B cell (primary cell): ENCODE data around the gene CMIP. TPM values are rescaled to one million over a fixed set of nuclear protein-coding genes. Genes with fewer than 3 reads are reported as not detected.

Source experiments
- ATAC-seq: fragments of 200-7000 bp; cut with Tn5 transposase; one replicate; pipeline ENCODE4 v1.10.0; 2021; ENCODE audit warnings: low read depth, mild to moderate bottlenecking, moderate number of reproducible peaks, moderate library complexity
- CTCF ChIA-PET: fragments of 350-600 bp; sonication (Branson Sonifier 250); formaldehyde crosslinking; loops from one replicate; lab custom pipeline; 2021; ENCODE audit warnings: antibody characterized with exemption, inconsistent platforms; lab: Charles Lee
- POLR2A ChIA-PET: fragments of 350-600 bp; sonication (Branson Sonifier 250); formaldehyde crosslinking; loops from one replicate; lab custom pipeline; 2021; ENCODE audit warnings: antibody characterized with exemption; lab: Charles Lee
- DNase-seq: peaks from one replicate; pipeline ENCODE4 v3.0.0; 2013
- H2AFZ ChIP-seq: 2 replicates; pipeline ENCODE4 v1.6.1; 2012; ENCODE audit warnings: mild to moderate bottlenecking, low read depth, low read length; ENCODE audit not compliant: insufficient read depth, poor library complexity, severe bottlenecking
- H3K27ac ChIP-seq, 2 donors: 1 replicate in 1 of 2; 2 replicates in 1 of 2; pipeline ENCODE4 v1.5.1; 2012 to 2013; ENCODE audit warnings: low read length in 2 of 2, mild to moderate bottlenecking in 2 of 2, moderate library complexity in 1 of 2
- H3K27me3 ChIP-seq, 4 experiments: fragments of 200-600 bp in 1 of 4; sonication (generic) in 1 of 4; replicated peaks in 1 of 4; 1 replicate in 2 of 4; 2 replicates in 2 of 4; pipeline versions ENCODE4 v1.6.1 to v1.7.0; 2013 to 2016; ENCODE audit warnings: low read length in 3 of 4, mild to moderate bottlenecking in 2 of 4, mixed read lengths in 1 of 4, moderate library complexity in 1 of 4; ENCODE audit not compliant: insufficient read depth in 4 of 4, control insufficient read depth in 3 of 4; ENCODE audit errors: control extremely low read depth in 1 of 4
- H3K36me3 ChIP-seq, 2 experiments: replicated peaks in 1 of 2; 1 replicate in 1 of 2; 2 replicates in 1 of 2; pipeline versions ENCODE4 v1.6.1 to v1.7.1; 2013; ENCODE audit warnings: low read length in 1 of 2; ENCODE audit not compliant: insufficient read depth in 2 of 2, control insufficient read depth in 1 of 2; ENCODE audit errors: control extremely low read depth in 1 of 2, extremely low read depth in 1 of 2
- H3K4me1 ChIP-seq, 2 donors: fragments of 200-600 bp in 1 of 2; sonication (generic) in 1 of 2; 1 replicate in 1 of 2; 2 replicates in 1 of 2; pipeline versions ENCODE4 v1.5.1 to v1.6.1; 2013 to 2017; ENCODE audit warnings: low read length in 2 of 2; ENCODE audit not compliant: control insufficient read depth in 2 of 2, insufficient read depth in 2 of 2
- H3K4me2 ChIP-seq: replicated peaks from 2 replicates; pipeline ENCODE3; 2012; ENCODE audit warnings: mild to moderate bottlenecking, low read depth, low read length; ENCODE audit not compliant: poor library complexity, severe bottlenecking
- H3K4me3 ChIP-seq, 5 experiments: fragments of 200-600 bp in 1 of 5; sonication (generic) in 1 of 5; 1 replicate in 3 of 5; 2 replicates in 2 of 5; pipeline versions ENCODE4 v1.5.1 to v1.7.0; 2011 to 2016; ENCODE audit warnings: low read length in 4 of 5, mild to moderate bottlenecking in 4 of 5, low read depth in 2 of 5, control low read depth in 1 of 5, moderate library complexity in 1 of 5; ENCODE audit not compliant: insufficient read depth in 1 of 5; ENCODE audit errors: control extremely low read depth in 1 of 5, extremely low read depth in 1 of 5
- H3K79me2 ChIP-seq: fragments of 200-600 bp; sonication (generic); one replicate; pipeline ENCODE4 v1.6.0; 2016; ENCODE audit warnings: low read length; ENCODE audit not compliant: control insufficient read depth, insufficient read depth
- H3K9ac ChIP-seq: fragments of 200-600 bp; sonication (generic); 2 replicates; pipeline ENCODE4 v1.6.1; 2017; ENCODE audit warnings: mild to moderate bottlenecking, low read length, moderate library complexity
- H3K9me3 ChIP-seq, 3 donors: one replicate each; pipeline versions ENCODE4 v1.6.1 to v1.7.1; 2013; ENCODE audit warnings: low read length in 2 of 3; ENCODE audit not compliant: control insufficient read depth in 2 of 3, insufficient read depth in 1 of 3; ENCODE audit errors: control extremely low read depth in 1 of 3
- H4K20me1 ChIP-seq: 2 replicates; pipeline ENCODE4 v1.6.0; 2012; ENCODE audit warnings: mild to moderate bottlenecking, low read length; ENCODE audit not compliant: insufficient read depth, control insufficient read depth, poor library complexity, severe bottlenecking
- H3K27ac Mint-ChIP-seq: one replicate; pipeline ENCODE4 v1.8.0; 2021; ENCODE audit warnings: mixed read lengths
- H3K27me3 Mint-ChIP-seq: one replicate; pipeline ENCODE4 v1.8.0; 2021; ENCODE audit warnings: mixed read lengths
- H3K4me1 Mint-ChIP-seq: one replicate; pipeline ENCODE4 v1.8.0; 2021; ENCODE audit warnings: mixed read lengths
- H3K4me3 Mint-ChIP-seq: one replicate; pipeline ENCODE4 v1.8.0; 2021; ENCODE audit warnings: mixed read lengths
- H3K9me3 Mint-ChIP-seq: one replicate; pipeline ENCODE4 v1.8.0; 2022; ENCODE audit warnings: mixed read lengths; ENCODE audit not compliant: insufficient read depth
- EZH2 ChIP-seq: IDR thresholded peaks from 2 replicates; pipeline ENCODE4 v1.6.1; 2012; ENCODE audit warnings: borderline replicate concordance, low read depth, mild to moderate bottlenecking, moderate library complexity, low read length; ENCODE audit not compliant: insufficient read depth, poor library complexity, severe bottlenecking
- WGBS: methylation state at CpG from one replicate; pipeline ENCODE4 v1.1.5; 2013; ENCODE audit warnings: missing lambda C conversion rate; ENCODE audit not compliant: insufficient coverage; 5-methylcytosine and 5-hydroxymethylcytosine counted together
- intact Hi-C: fragments of 100-400 bp; cut with micrococcal nuclease; formaldehyde crosslinking; loops from one replicate; pipeline ENCODE4 v1.10.0; 2022
- polyA plus RNA-seq: library from polyadenylated mRNA; depleted of rRNA; stranded (reverse); fragments of >200 nt; gene quantifications from 2 replicates; pipeline ENCODE4 v1.2.3, GENCODE V29; 2012
- total RNA-seq, 2 donors: library from RNA; stranded (reverse); fragments of 120-200 nt in 1 of 2; gene quantifications; 1 replicate in 1 of 2; 2 replicates in 1 of 2; pipeline versions ENCODE4 v1.2.3 to v1.2.4, GENCODE V29; 2013 to 2022
- TF ChIP-seq, protein P1 (sequence below): fragments of 200-600 bp; IDR thresholded peaks from one replicate; pipeline ENCODE4 v1.8.0; 2022; ENCODE audit warnings: antibody characterized with exemption, mild to moderate bottlenecking

Gene CMIP
- total and polyA plus RNA-seq, 2 donors (not counting 1 experiment from before 2014, with no cell fraction given): 27.1 to 155 TPM

DNA sequence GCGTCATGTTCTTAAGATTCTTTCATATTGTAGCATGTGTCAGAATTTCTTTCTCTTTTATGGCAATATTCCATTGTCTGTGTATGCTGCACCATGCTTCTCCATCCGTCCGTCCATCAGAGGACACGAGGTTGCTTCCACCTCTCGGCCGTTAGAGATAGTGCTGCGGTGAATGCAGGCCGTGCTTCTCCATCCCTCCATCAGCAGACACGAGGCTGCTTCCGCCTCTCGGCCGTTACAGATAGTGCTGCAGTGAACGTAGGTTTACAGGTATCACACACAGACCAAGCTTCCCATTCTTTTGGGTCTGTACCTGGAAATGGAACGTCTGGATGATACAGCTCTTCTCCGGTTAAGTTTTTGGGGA, 113.5 kb downstream of the CMIP start:
- Histone ChIP-seq H3K4me2 (no peak overlapping the region), H3K9ac (no peak overlapping the region), H3K4me3 (no peak overlapping the region), H4K20me1 (peaks cover 73% of the 10 kb centered on the region), H3K36me3 (peaks cover 0 to 19% of the 10 kb centered on the region in 2 experiments), H3K9me3 (peaks cover 0 to 5% (median 0%) of the 10 kb centered on the region in 3 donors), H3K4me1 (peaks cover 7 to 9% of the 10 kb centered on the region in 2 donors), H3K79me2 (peaks cover 97% of the 10 kb centered on the region), H2AFZ (no peak overlapping the region), H3K27ac (no peak overlapping the region), H3K27me3 (no peaks in the 10 kb centered on the region)
- Mint-ChIP-seq H3K9me3 (no peaks in the 10 kb centered on the region), H3K4me3 (no peak overlapping the region), H3K4me1 (peaks cover 51% of the 10 kb centered on the region), H3K27ac (no peak overlapping the region), H3K27me3 (no peaks in the 10 kb centered on the region)
- TF ChIP-seq, protein P1, sequence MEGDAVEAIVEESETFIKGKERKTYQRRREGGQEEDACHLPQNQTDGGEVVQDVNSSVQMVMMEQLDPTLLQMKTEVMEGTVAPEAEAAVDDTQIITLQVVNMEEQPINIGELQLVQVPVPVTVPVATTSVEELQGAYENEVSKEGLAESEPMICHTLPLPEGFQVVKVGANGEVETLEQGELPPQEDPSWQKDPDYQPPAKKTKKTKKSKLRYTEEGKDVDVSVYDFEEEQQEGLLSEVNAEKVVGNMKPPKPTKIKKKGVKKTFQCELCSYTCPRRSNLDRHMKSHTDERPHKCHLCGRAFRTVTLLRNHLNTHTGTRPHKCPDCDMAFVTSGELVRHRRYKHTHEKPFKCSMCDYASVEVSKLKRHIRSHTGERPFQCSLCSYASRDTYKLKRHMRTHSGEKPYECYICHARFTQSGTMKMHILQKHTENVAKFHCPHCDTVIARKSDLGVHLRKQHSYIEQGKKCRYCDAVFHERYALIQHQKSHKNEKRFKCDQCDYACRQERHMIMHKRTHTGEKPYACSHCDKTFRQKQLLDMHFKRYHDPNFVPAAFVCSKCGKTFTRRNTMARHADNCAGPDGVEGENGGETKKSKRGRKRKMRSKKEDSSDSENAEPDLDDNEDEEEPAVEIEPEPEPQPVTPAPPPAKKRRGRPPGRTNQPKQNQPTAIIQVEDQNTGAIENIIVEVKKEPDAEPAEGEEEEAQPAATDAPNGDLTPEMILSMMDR: no peak
- TF ChIP-seq EZH2: no peak
- ChIA-PET POLR2A (no interaction called here), CTCF (no interaction called here)
- no peak for DNase-seq
- intact Hi-C loops: no loop called here
- 96% methylated on average over 14 of the region's 15 CpGs for WGBS
- no peak for ATAC-seq

DNA sequence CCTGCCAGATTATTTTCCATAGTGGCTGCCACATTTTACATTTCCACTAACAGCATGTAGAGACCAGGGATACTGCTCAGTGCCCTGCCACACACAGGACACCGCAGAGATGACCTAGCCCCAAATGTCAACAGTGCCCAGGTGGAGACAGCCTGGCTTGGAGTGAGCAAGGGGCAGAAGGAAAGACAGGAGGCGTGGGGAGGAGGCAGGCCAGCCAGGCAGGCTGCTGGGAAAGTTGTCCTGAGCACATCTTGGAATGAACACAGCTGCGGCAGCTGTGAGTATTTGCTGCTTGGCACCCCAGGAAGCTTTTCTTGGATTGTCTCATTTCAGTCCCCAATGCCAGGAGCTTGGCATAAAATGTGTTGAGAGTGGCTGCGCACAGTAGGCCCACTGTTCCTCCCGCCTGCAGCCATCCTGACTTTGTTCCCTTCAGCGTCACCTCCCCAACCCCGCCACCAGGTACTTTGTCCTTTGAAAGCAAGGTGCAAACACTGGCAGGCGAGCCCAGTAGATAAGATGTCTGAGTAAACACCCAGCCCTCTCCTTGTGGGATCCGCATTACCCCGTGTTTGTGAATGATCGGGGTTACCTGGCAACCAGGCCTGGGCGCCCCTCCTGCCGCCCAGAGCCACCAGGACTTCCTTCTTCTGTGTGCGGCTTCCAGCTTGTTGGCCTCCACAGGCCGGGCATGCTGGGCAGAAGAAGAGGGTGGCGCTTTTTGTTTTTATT, 114.0 kb downstream of the CMIP start:
- Histone ChIP-seq H3K9ac (no peak overlapping the region), H4K20me1 (peaks cover 73% of the 10 kb centered on the region), H3K4me1 (peaks cover 7 to 9% of the 10 kb centered on the region in 2 donors), H3K4me2 (no peak overlapping the region), H3K4me3 (no peak overlapping the region), H3K27me3 (no peaks in the 10 kb centered on the region), H3K9me3 (peaks cover 0 to 4% (median 0%) of the 10 kb centered on the region in 3 donors), H3K27ac (no peak overlapping the region), H3K79me2 (peaks cover 97% of the 10 kb centered on the region), H3K36me3 (peaks cover 0 to 17% of the 10 kb centered on the region in 2 experiments), H2AFZ (no peak overlapping the region)
- Mint-ChIP-seq H3K27ac (no peak overlapping the region), H3K4me1 (peaks cover 51% of the 10 kb centered on the region), H3K9me3 (no peaks in the 10 kb centered on the region), H3K27me3 (no peaks in the 10 kb centered on the region), H3K4me3 (no peak overlapping the region)
- intact Hi-C loops: no loop called here
- peak; percentile 20 for DNase-seq
- no peak for ATAC-seq
- 63% methylated on average over 16 of the region's 16 CpGs for WGBS
- ChIA-PET CTCF (no interaction called here), POLR2A (interaction anchor here (0.6 kb wide), 1 partner anchor 156 kb away, joined by 12 read pairs; no protein-coding TSS in a partner anchor)
- no peak for TF ChIP-seq EZH2
- TF ChIP-seq, protein P1: no peak
